ENCODE results near the gene TRIAP1. TPM values are rescaled to one million over a fixed set of nuclear protein-coding genes. Genes with fewer than 3 reads are reported as not detected.
A peak's percentile ranks its signal among the peaks of the same experiment; 100 is the strongest.

Gene TRIAP1
- total RNA-seq, 1 experiment from 2014 or later, result 27.5 TPM

DNA sequence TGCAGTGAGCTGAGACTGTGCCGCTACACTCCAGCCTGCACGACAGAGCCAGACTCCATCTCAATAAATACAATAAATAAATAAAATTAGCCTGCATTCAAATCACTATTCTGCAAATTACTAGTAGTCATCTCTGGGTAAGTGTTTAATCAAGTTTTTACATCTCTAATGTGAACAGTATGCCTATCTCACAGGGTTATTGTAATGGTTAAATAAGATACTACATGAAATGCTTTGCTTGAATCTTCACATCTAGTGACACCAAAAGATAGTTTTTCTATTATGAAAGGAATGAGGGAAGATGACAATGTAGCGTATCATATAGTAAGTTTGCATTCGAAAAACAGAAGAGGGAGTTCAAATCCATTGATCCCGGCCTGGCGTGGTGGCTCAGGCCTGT lies 21.3 kb upstream of the TRIAP1 start:
- no peaks in the 10 kb centered on the region for H3K9me2 ChIP-seq (ENCODE audit: insufficient read depth)
- POLR2A ChIA-PET (ENCODE audit: unreplicated experiment), result no interaction called here
- intact Hi-C loops (cut with micrococcal nuclease; ENCODE audit: unreplicated experiment), result no loop called here
- BruUV-seq (replicated peaks), result no TSS peak
- CTCF ChIA-PET, result interaction anchor here (0.6 kb wide), 1 partner anchor 131 kb away, joined by 4 read pairs; no protein-coding TSS in a partner anchor
- H3K36me3 ChIP-seq (ENCODE audit: low read depth), result peaks cover 24% of the 10 kb centered on the region; the same call in 1 of the 2 replicates
- H3K4me2 ChIP-seq, result peak overlapping the region; percentile 94; the same call in 1 of the 2 replicates
- H3K79me2 ChIP-seq (ENCODE audit: low read depth), result peaks cover 86% of the 10 kb centered on the region
- H3K4me1 ChIP-seq (replicated peaks; ENCODE audit: insufficient read depth), result peaks cover 32% of the 10 kb centered on the region
- no peak overlapping the region for H3K4me3 ChIP-seq
- no peaks in the 10 kb centered on the region for H3K9me3 ChIP-seq (ENCODE audit: insufficient read depth, low read depth)
- H4K20me1 ChIP-seq (ENCODE audit: insufficient read depth), result peaks cover 55% of the 10 kb centered on the region
- H2AFZ ChIP-seq, result no peak overlapping the region
- H3F3A ChIP-seq (ENCODE audit: insufficient read depth, low read depth), result peaks cover 26% of the 10 kb centered on the region; the same call in 1 of the 2 replicates
- H3K27me3 ChIP-seq (ENCODE audit: insufficient read depth, low read depth), result no peaks in the 10 kb centered on the region
- no peak overlapping the region for H3K27ac ChIP-seq
- TF ChIP-seq, protein P1, sequence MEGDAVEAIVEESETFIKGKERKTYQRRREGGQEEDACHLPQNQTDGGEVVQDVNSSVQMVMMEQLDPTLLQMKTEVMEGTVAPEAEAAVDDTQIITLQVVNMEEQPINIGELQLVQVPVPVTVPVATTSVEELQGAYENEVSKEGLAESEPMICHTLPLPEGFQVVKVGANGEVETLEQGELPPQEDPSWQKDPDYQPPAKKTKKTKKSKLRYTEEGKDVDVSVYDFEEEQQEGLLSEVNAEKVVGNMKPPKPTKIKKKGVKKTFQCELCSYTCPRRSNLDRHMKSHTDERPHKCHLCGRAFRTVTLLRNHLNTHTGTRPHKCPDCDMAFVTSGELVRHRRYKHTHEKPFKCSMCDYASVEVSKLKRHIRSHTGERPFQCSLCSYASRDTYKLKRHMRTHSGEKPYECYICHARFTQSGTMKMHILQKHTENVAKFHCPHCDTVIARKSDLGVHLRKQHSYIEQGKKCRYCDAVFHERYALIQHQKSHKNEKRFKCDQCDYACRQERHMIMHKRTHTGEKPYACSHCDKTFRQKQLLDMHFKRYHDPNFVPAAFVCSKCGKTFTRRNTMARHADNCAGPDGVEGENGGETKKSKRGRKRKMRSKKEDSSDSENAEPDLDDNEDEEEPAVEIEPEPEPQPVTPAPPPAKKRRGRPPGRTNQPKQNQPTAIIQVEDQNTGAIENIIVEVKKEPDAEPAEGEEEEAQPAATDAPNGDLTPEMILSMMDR (conservative IDR thresholded peaks at IDR 0.05), result no peak
- no peak for TF ChIP-seq EZH2 (IDR thresholded peaks at IDR 0.05; ENCODE audit: low read depth)
- no peak for DNase-seq

- DNase-seq, result peak in 1 of 2 experiments; percentile 24
- TF ChIP-seq, protein P1 (conservative IDR thresholded peaks at IDR 0.05), result peak; percentile 68
- no peak for TF ChIP-seq EZH2 (IDR thresholded peaks at IDR 0.05; ENCODE audit: low read depth)
Measured at GRCh38 chr12:120466560-120467315, 20.6 kb upstream of the TRIAP1 start.

GRCh38 chr12:120465756-120466155 lies 19.6 kb upstream of the TRIAP1 start:
- H3K4me2 ChIP-seq, result no peak overlapping the region
- peaks cover 37% of the 10 kb centered on the region for H3K36me3 ChIP-seq (ENCODE audit: low read depth)
- CTCF ChIA-PET, result interaction anchor here (0.9 kb wide), 1 partner anchor 115 kb away, joined by 5 read pairs; no protein-coding TSS in a partner anchor

More at GRCh38 chr12:120466560-120467315, 20.6 kb upstream of the TRIAP1 start:
- Histone ChIP-seq H3K36me3 (ENCODE audit: low read depth) (peaks cover 30% of the 10 kb centered on the region; the same call in 1 of the 2 replicates), H3K27me3 (ENCODE audit: insufficient read depth, low read depth) (no peaks in the 10 kb centered on the region), H2AFZ (no peak overlapping the region), H3F3A (ENCODE audit: insufficient read depth, low read depth) (peaks cover 26% of the 10 kb centered on the region; the same call in 1 of the 2 replicates), H3K4me3 (no peak overlapping the region), H3K9me2 (ENCODE audit: insufficient read depth) (no peaks in the 10 kb centered on the region), H3K79me2 (ENCODE audit: low read depth) (peaks cover 79% of the 10 kb centered on the region), H3K4me1 (replicated peaks; ENCODE audit: insufficient read depth) (peaks cover 25% of the 10 kb centered on the region), H3K27ac (no peak overlapping the region), H3K4me2 (peak overlapping the region; percentile 94; the same call in 1 of the 2 replicates), H3K9me3 (ENCODE audit: insufficient read depth, low read depth) (no peaks in the 10 kb centered on the region), H4K20me1 (ENCODE audit: insufficient read depth) (peaks cover 61% of the 10 kb centered on the region)
- TSS peak; percentile 12 for BruUV-seq (replicated peaks)
- intact Hi-C loops (cut with micrococcal nuclease; ENCODE audit: unreplicated experiment), result loop anchor here (1.0 kb wide), 1 partner anchor 110 kb away; no protein-coding TSS in a partner anchor
- ChIA-PET POLR2A (ENCODE audit: unreplicated experiment) (no interaction called here), CTCF (interaction anchor here (0.9 kb wide), 1 partner anchor 114 kb away, joined by 5 read pairs; no protein-coding TSS in a partner anchor)

More at GRCh38 chr12:120465756-120466155, 19.6 kb upstream of the TRIAP1 start:
- no TSS peak for BruUV-seq (replicated peaks)
- Histone ChIP-seq H3K27ac (no peak overlapping the region), H2AFZ (no peak overlapping the region), H3K4me3 (no peak overlapping the region), H3K4me1 (replicated peaks; ENCODE audit: insufficient read depth) (peaks cover 22% of the 10 kb centered on the region; the same call in 1 of the 2 replicates), H4K20me1 (ENCODE audit: insufficient read depth) (peaks cover 61% of the 10 kb centered on the region), H3F3A (ENCODE audit: insufficient read depth, low read depth) (peaks cover 35% of the 10 kb centered on the region; the same call in 1 of the 2 replicates), H3K9me3 (ENCODE audit: insufficient read depth, low read depth) (no peaks in the 10 kb centered on the region), H3K9me2 (ENCODE audit: insufficient read depth) (no peaks in the 10 kb centered on the region), H3K79me2 (ENCODE audit: low read depth) (peaks cover 71% of the 10 kb centered on the region), H3K27me3 (ENCODE audit: insufficient read depth, low read depth) (no peaks in the 10 kb centered on the region)
- no peak for TF ChIP-seq EZH2 (IDR thresholded peaks at IDR 0.05; ENCODE audit: low read depth)
- TF ChIP-seq, protein P1 (conservative IDR thresholded peaks at IDR 0.05), result no peak
- intact Hi-C loops (cut with micrococcal nuclease; ENCODE audit: unreplicated experiment), result loop anchor here (1.0 kb wide), 1 partner anchor 109 kb away; no protein-coding TSS in a partner anchor
- POLR2A ChIA-PET (ENCODE audit: unreplicated experiment), result interaction anchor here (0.7 kb wide), 1 partner anchor 23 kb away, joined by 8 read pairs; no protein-coding TSS in a partner anchor
- DNase-seq, result no peak

Data from PC-9 (cell line).